ENCODE measurements around the gene CDH22.

- no peak for TF ChIP-seq CTCF (IDR thresholded peaks at IDR 0.05; ENCODE audit: low read depth, low read length)
- no peak for TF ChIP-seq EZH2phosphoT487 (IDR thresholded peaks at IDR 0.05; ENCODE audit: low read depth)
These were observed 149.0 kb downstream of the CDH22 start for GRCh38 chr20:46159101-46159897.
